Medulla oblongata (tissue), 1 donor: ENCODE data around the gene MARCKSL1.

Source experiments
- DNase-seq: peaks from one replicate; pipeline ENCODE4 v3.0.0-alpha.2; 2015; ENCODE audit errors: extremely low spot score

MARCKSL1 gene

DNA sequence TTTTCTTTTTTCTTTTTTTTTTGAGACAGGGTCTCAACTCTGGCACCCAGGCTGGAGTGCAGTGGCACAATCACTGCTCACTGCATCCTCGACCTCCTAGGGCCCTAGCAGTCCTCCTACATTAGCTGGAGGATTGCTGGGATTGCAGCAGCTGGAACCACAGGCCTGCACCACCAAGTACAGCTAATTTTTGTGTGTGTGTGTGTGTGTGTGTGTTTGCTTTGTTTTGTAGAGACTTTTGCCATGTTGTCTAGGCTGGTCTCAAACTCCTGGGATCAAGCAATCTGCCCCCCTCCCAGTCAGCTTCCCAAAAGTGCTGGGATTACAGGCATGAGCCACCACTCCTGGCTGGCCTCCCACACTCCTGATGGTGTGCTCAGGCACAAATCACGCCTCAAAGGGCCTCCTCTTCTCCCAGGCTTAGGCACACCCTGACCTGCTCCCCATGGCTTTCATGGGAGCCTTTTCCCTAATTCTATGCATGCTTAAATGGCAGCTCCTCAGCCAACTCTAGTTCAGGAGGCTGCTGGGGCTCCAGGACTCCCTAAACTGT lies 16.9 kb upstream of the MARCKSL1 start:
- no peak for DNase-seq

DNA sequence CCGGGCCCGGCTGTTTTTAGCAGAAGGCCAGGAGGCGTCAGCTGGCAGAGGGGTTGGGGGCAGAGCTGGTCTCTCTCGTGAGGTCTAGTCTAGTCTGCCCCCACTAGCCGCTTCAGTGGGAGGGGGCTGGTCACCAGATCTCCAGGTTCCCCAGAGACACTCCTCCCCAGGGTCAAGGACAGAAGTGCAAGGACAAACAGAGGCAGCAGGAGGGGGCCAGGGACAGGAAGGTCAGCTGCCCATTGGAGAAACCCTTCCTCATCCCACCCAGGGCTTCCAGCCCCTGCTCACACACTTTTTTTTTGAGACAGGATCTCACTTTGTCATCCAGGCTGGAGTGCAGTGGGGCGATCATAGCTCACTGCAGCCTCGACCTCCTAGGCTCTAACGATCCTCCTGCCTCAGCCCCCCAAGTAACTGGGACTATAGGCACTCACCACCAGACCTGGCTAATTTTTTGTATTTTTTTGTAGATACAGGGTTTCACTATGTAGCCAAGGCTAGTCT lies 16.3 kb upstream of the MARCKSL1 start:
- no peak for DNase-seq

DNA sequence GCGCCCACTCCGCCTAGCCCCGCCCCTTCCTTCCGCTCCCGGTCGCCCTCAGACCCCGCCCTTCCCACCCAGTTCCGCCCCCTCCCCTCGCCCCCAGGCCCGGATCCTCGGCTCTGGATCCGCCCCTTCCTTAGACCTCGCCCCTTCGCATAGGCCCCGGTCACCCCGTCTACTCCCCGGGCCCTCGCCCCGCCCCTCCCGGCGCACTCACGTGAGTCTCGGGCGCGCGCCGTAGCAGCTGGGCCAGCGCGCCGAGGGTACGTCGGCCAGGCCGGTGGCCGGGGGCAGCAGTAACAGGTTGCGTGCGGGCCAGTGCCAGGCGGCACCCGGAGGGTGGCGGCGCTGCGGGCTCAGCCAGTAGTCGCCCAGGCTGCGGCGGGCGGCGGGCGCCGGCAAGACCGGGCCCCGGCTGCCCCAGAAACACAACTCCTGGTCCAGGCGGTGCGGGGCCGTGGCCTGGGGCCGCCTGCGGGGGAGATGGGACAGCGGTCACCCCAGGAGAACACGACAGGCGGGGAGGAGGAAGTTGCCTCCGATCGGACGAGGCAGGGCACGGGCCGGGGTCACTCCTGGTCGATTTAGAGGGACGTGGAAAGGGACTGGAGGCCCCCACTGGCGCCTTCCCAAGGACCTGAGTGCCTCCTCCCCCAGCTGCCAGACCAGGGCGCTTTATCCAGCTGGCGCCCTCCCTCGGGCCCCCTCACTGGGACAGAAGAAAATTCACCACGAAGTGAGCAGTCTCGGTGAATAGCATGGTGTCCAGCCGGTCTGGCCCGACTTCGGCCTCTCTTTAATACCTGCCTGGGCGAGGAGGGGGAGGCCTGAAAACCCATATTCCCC lies 15.6 kb upstream of the MARCKSL1 start:
- DNase-seq: peak; percentile 96

DNA sequence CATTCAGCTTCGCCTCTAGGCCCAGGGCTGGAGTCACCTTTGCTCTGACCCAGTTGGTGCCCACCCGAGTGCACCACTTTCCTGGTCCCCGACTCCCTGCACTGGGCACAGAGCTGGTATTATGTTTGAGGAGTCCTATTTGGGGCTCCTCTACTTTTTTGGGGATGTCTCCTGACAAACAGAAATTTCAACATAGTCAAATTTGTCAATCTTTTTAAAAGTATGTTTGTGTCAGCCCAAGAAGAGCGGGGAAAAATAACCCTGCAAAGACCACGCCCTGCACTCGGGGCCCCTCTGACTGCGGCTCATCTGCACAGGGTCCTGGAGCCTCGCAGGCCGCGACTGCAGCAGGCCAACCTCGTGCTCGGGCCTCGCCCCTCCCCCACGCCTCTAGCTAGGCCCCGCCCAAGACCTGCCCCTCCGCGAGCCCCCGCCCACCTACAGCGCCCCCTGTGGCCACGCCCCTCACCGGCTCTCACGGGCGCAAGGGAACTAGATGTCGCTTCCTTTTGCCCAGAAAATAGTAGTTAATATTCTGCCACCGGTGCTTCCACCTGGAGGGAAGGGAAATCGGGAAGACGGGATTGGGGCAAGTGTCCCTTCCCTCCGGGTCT lies 14.9 kb upstream of the MARCKSL1 start:
- no peak for DNase-seq

DNA sequence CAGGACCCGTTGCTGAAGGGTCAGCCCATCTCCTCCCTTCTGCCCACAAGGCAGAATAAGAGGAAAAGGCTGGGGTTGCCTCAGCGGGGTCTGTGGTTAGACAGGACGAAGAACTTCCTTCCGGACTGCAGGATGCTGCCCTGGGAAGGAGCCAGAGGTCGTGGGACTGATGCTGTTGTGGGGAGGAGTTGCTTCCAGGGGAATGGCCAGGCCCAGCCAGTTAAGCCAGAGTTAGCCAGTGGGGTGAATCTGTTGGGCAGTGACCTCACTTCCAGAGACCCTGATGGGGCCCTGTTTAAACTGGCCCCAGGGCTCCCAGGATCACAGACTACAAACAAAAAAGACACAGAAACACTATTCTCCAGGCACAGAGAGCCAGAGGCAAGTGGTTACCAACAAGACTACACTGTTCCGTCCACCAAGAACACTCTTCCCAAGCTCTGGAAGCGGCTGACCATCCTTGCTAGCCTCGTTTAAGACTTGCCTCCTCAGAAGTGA lies 13.2 kb upstream of the MARCKSL1 start:
- no peak for DNase-seq

DNA sequence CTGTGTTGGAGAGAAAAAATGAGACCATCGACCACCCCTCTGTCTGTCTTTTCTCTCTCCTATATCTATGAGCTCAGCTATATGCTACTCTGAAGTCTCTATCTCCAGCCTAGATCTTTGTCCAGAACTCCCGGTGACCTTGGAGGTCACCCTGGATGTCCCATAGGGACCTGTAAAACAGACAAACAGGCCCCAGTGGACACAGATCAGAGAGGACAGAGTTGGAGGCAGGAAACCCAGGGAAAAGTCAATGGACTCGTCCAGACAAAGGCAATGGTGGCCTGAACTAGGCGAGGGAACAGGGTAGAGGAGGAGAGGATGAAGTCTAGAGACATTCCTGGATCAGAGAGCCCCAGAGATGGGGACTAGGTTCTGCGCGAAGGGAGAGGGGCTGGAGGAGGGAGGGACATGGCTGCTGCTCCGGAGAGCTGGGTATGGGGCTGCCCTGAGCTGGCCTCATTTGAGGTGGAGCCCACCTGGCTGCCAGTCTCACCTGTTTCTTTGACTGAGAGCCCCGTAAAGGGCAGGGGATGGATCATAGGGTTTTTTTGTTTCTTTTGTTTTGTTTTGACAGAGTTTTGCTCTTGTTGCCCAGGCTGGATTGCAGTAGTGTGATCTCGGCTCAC lies 10.6 kb upstream of the MARCKSL1 start:
- DNase-seq: no peak

DNA sequence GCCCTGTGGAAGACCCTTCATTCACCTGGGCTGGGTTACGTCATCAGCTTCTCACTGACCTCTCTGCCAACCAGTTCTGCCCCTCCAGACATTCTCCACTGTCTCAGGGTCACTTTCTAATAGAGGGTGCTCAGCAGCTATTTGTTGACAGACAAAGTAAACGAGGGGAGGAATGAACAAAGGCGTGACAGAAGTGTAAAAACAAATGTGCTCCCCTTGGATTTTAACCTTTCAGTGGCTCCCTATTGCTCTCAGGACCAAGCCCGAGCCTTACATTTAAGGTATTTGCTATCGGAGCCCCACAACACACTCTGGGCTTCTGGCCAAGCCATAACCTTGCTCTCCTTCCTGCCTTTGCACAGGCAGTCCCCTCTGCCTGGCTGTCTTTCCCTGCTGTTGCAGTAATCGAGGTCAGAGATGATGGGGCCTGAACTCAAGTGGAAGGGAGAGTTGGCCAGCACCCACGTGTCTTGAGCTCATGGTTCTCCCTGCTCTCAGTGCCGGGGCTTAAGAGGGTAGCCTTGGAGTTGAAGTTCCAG lies 9.3 kb upstream of the MARCKSL1 start:
- no peak for DNase-seq

DNA sequence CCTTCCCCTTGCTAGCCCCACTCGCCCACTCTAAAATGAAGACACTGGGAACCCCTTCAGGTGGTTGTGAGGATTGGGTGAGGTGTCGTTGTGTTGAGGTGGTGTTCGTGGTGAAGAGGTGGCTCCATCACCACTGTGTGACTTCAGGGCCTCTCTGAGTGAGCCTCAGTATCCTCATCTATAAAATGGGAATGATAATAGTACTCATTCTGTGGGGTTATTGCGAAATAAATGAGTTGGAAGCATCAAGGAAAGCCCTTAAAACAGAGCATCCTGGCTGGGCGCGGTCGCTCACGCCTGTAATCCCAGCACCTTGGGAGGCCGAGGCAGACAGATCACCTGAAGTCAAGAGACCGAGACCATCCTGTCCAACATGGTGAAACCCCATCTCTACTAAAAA lies 6.7 kb upstream of the MARCKSL1 start:
- no peak for DNase-seq

DNA sequence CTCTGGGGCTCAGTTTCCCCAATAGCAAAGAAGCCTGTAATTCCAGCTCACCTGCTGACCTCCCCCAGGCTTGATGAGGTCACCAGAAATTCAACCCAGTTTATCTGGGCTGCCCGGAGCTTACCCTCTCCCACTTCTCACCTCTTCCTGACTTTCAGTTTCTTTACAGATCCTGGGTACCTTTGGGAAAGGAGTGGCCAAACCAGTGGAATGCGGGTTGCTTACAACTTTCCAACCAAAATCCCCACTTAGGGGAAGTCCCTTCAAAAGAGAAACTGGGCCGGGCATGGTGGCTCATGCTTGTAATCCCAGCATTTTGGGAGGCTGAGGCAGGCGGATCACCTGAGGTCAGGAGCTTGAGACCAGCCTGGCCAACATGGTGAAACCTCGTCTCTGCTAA lies 5.9 kb upstream of the MARCKSL1 start:
- no peak for DNase-seq

DNA sequence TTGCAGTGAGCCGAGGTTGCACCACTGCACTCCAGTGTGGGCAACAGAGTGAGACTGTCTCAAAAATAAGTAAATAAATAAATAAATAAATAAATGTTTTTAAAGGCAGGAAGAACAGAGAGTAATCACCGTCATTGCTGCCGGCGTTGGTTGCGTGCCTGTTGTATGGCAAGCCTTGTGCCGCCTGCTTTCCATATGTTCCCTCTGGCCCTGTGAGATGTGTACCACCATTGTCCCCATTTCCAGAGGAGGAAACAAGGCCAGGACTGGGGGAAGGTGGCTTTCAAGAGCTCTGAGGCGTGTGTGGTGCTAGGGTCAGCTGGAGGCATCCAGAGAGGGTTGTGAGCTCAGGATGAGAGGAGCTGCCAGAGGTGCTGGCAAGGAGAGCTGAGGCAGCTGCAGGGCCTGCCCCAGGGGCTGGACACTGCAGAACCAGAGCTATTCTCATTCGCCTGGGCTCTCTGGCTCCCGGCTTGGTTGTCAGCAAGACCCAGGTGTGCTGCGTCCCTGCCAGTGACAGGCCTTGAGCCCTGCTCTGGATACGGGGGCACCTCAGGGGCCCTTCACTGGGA lies 5.2 kb upstream of the MARCKSL1 start:
- DNase-seq: peak; percentile 57

DNA sequence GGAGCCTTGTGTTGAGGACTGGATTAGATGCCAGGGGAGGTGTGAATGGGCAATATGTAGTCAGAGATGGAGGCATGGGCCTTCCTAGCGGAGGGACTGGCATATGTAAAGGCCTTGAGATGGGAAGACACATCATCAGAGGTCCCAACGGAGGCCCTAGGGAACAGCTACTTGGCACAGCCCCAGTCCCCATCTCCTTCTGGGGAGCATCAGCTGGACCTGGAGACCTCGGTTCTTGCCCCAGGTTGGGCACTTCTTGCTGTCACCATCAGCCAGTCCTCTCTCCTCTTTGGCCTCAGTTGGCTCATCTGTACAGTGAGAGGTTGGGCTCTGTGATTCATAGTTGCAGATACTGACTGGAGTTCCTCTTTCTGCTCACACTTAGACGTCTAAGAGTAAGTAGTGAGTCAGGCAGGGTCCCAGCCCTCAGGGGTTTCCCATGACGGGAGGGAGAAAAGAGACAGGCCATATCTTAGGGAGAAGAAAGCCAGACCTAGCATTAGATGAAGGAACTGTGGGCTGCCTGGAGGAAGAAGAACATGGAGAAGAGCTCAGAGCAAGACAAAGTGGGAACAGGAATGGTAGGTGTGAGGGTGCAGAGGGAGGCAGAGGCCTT lies 3.4 kb upstream of the MARCKSL1 start:
- no peak for DNase-seq

DNA sequence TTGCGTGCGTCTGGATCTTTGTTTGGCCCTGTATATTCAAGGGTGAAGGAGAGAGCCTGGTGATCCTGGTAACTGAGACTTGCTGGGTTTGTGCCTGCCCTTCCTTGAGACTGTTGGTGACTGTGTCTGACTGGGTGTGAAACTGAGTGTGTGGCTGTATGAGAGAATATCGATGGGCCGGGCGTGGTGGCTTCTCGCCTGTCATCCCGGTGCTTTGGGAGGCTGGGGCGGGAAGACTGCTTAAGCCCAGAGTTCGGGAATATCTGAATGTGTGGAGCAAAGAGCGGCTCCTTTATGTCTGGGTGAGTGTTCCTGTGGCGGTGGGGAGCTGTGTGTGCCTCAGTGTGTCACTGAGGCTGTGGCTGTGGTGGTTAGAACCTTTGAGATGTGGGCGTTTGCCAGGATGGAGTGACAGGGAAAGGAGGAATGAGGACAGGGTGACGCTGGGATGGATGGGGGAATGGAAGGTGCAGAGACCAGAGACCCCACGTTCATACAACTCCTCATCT lies 2.7 kb upstream of the MARCKSL1 start:
- DNase-seq: no peak

DNA sequence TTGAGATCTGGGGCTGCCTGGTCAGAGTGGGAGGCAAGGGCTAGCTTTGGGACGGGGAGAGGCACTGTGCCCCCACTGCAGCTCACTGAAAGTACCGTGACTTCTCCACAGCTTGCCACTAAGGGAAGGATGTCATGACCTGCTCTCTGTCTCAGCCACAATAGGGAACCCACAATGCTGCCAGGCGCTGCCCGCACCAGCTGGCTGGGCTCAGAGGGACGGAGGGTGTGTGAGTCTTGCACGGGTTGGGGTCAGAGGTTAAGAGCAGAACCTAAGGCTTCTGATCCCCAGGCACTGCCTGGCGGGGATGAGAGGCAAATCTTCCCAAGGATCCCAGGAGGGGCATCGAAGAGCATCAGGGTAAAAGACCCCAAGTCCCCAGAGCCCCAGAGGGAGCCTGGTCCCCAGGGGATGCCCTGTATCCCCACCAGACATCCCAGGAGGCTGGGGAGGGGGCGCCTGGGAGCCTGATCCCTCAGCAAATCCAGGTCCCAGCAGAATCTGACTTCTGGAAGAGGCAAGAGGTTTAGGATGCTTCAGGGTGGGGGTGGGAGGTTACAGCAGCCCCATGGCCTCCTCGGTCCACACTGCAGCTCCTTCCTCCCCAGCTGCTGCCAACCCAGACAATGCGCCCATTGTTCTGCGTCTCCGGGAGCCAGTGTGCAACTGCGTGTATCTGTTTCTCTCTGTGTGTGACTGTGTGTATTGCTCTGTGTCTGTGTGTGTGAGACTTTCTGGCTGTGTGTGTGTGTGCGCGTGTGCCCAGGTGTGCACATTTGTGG lies 2.0 kb upstream of the MARCKSL1 start:
- DNase-seq: peak; percentile 95

DNA sequence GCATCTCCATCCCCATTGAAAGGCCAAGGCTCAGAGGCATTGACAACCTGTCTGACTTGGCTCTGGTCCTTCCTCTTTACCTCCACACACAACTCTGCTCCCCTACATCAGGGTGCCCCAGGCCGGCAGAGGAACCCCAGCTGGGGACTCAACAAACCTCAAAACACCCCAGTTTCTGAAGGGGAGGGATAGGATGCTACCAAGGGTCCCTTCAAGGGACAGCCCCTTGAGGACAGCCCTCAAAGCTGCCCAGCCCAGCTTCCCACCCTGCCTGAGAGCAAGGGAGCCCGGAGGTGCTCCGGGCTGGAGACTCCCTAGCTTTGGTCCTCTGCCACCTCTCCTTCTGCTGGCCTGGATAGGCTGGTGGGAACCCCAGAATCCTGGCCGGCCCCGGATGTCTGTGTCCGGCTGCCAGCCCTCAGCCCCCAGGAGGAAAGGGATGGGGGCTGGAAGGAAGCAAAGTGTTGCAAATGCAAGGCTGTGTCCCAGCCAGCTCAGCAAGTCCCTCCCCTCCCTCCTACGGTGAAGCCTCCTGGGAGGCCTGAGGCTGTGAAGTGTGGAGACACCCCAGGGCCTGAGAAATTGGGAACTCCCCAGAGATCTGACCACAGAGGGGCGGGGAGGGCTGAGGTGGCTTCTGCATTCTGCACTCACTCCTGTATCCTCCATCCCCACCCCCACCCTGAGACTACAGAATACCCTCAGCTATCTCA lies 1.1 kb upstream of the MARCKSL1 start:
- no peak for DNase-seq

DNA sequence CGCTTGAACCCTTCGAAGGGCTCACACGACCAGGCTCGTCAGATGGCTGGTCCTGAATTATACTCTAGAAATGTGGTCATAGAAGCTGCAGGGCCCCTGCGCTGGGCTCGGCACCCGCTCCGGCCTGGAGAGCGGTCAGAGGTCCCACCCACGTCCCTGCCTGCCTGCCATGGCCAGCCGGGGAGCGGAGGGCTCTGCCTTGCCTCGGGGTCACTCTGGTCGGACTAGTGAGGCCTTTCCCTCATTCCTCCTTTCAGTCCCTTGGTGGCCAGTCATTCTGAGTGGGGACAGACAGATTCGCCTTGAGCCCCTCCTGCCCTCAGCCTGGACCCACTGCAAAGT lies 529 bp upstream of the MARCKSL1 start:
- no peak for DNase-seq

DNA sequence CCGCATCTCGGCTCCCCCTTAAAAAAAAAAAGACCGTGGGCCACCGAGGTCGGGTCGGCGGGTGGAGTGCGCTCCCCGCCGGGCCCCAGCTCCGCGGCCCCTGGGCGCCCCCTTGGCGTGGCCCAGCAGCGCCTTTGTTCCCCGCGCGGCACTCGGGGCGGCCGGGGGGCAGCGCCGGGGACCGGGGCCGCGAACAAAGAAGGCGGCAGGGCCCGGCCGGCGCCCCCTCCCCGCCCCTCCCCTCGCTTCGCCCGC lies 571 bp downstream of the MARCKSL1 start:
- no peak for DNase-seq

DNA sequence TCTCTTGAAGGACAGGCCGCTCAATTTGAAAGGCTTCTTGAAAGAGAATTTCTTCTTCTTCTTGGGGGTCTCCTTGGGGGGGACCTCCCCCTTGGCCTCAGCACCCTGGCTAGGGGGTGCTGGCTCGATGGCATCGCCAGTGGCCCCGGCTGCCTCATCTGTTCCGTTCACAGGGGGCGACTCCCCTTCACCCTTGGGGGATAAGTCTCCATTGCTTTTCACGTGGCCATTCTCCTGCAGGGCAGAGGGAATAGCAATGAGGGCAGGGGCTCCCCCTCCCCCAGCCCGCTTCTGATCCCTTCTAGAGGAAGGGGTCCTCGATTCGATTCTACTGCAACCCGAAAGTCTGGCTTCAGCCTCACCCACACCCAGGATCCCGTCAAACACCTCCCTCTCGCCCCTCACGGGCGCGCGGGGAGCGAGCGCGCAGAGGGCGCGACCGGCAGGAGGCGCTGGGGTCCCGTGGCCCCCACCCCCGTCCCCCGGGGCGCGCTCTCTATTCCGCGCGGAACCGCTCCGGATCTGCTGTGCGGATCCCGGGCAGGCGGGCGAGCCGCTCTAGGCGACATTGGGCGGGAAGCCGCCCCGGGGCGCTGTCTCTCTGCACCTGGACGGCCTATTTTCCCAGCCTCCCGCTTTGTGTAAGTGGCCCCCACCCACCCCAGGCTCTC lies 1.0 kb downstream of the MARCKSL1 start:
- DNase-seq: peak; percentile 60

DNA sequence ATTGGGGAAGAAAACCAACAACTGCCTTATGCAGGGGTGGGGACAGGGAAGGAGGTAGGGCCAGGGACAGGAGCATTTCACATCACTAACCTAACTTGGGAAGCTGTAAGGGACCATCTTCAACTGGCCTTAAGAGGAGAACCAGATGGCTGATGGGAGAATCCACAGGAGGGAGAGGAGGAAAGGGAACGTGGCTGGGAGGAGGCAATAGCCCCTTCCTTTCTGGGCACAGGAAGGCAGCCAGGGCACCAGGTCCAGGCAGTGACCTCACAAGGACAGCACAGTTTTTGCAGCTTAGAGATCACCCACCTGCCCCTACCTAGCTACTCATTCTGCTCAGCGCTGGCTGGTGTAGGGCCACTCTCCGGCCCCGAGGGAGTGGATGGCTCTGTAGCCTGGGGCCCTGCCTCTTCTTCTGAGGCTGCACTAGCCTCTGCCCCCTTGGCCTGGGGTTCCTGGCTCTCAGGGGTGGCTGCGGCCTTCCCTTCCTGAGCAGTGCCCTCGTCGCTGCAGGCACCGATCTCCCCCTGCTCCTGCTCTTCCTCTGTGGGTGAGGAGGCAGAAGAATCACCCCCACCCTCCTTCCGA lies 1.7 kb downstream of the MARCKSL1 start:
- no peak for DNase-seq
